Measurements from ENCODE around the gene OPN1MW3. TPM values are rescaled to one million over a fixed set of nuclear protein-coding genes. Genes with fewer than 3 reads are reported as not detected.
"Not testable (repeated sequence)": the region's sequence is repeated elsewhere in the genome, so short reads cannot be mapped to it uniquely, and the experiment has no call there.

Gene OPN1MW3
- not detected for polyA plus RNA-seq (ENCODE audit: insufficient read length in 3 of 3)

- not testable (repeated sequence) for DNase-seq (ENCODE audit: low read depth in 3 of 3, low spot score in 2 of 3)
These were observed at the start of gene OPN1MW3 for GRCh38 chrX:154257282-154257681. TSS of gene OPN1MW3 (plus strand) at chrX:154257582. CDS start at chrX:154257620, 38 bp downstream.

- not testable (repeated sequence) for DNase-seq (ENCODE audit: low read depth in 3 of 3, low spot score in 2 of 3)
These were observed 47.5 kb upstream of the OPN1MW3 start for GRCh38 chrX:154209670-154210418.

- not testable (repeated sequence) for DNase-seq (ENCODE audit: low read depth in 3 of 3, low spot score in 2 of 3)
These were observed 46.3 kb upstream of the OPN1MW3 start for GRCh38 chrX:154211057-154211456.

- DNase-seq (ENCODE audit: low read depth in 3 of 3, low spot score in 2 of 3), result not testable (repeated sequence)
These were observed 45.9 kb upstream of the OPN1MW3 start for GRCh38 chrX:154211499-154211898.

GRCh38 chrX:154219456-154219855 lies 37.9 kb upstream of the OPN1MW3 start, which contains the start of gene OPN1MW2:
TSS of gene OPN1MW2 (plus strand) at chrX:154219756. CDS start at chrX:154219816, 60 bp downstream.
- not testable (repeated sequence) for DNase-seq (ENCODE audit: low read depth in 3 of 3, low spot score in 2 of 3)

- DNase-seq (ENCODE audit: low read depth in 3 of 3, low spot score in 2 of 3), result not testable (repeated sequence)
These were observed 32.1 kb upstream of the OPN1MW3 start for GRCh38 chrX:154225292-154225691.

GRCh38 chrX:154226706-154227105 lies 30.7 kb upstream of the OPN1MW3 start:
- DNase-seq (ENCODE audit: low read depth in 3 of 3, low spot score in 2 of 3), result not testable (repeated sequence)

- not testable (repeated sequence) for DNase-seq (ENCODE audit: low read depth in 3 of 3, low spot score in 2 of 3)
These were observed 25.9 kb upstream of the OPN1MW3 start for GRCh38 chrX:154231443-154231842.

- DNase-seq (ENCODE audit: low read depth in 3 of 3, low spot score in 2 of 3), result not testable (repeated sequence)
These were observed 23.8 kb upstream of the OPN1MW3 start for GRCh38 chrX:154233620-154234019.

- DNase-seq (ENCODE audit: low read depth in 3 of 3, low spot score in 2 of 3), result not testable (repeated sequence)
These were observed 18.3 kb upstream of the OPN1MW3 start for GRCh38 chrX:154238939-154239559.

GRCh38 chrX:154239982-154240503 lies 17.3 kb upstream of the OPN1MW3 start:
- not testable (repeated sequence) for DNase-seq (ENCODE audit: low read depth in 3 of 3, low spot score in 2 of 3)

- DNase-seq (ENCODE audit: low read depth in 3 of 3, low spot score in 2 of 3), result not testable (repeated sequence)
These were observed 9.9 kb upstream of the OPN1MW3 start for GRCh38 chrX:154247377-154248045.

- DNase-seq (ENCODE audit: low read depth in 3 of 3, low spot score in 2 of 3), result not testable (repeated sequence)
These were observed 9.3 kb upstream of the OPN1MW3 start for GRCh38 chrX:154248076-154248475.

GRCh38 chrX:154258711-154259110 lies 1.3 kb downstream of the OPN1MW3 start:
- DNase-seq (ENCODE audit: low read depth in 3 of 3, low spot score in 2 of 3), result not testable (repeated sequence)

GRCh38 chrX:154263072-154263471 lies 5.7 kb downstream of the OPN1MW3 start:
- not testable (repeated sequence) for DNase-seq (ENCODE audit: low read depth in 3 of 3, low spot score in 2 of 3)

- not testable (repeated sequence) for DNase-seq (ENCODE audit: low read depth in 3 of 3, low spot score in 2 of 3)
These were observed 11.9 kb downstream of the OPN1MW3 start for GRCh38 chrX:154269245-154269644.

- not testable (repeated sequence) for DNase-seq (ENCODE audit: low read depth in 3 of 3, low spot score in 2 of 3)
These were observed 27.3 kb downstream of the OPN1MW3 start for GRCh38 chrX:154284489-154285338.

- not testable (repeated sequence) for DNase-seq (ENCODE audit: low read depth in 3 of 3, low spot score in 2 of 3)
These were observed 29.0 kb downstream of the OPN1MW3 start for GRCh38 chrX:154286406-154286805.

GRCh38 chrX:154294791-154295574 lies 37.6 kb downstream of the OPN1MW3 start, which contains the start of gene TEX28:
TSS of gene TEX28 (minus strand) at chrX:154295124. CDS start at chrX:154292117, 3,007 bp downstream.
- DNase-seq (ENCODE audit: low read depth in 3 of 3, low spot score in 2 of 3), result no peak
